GM20431 (cell line): Measurements from ENCODE around the gene STX4.

Experiments
- in situ Hi-C: fragments of 300-500 bp; cut with MseI, MboI; formaldehyde crosslinking; loops from one replicate; pipeline ENCODE4 v1.15.0; 2020; ENCODE audit warnings: low sequenced_read_pairs; ENCODE audit not compliant: unreplicated experiment

STX4 gene

GRCh38 chr16:30997725-30998711 lies 35.3 kb upstream of the STX4 start:
- in situ Hi-C loops, result loop anchor here (25.0 kb wide), 1 partner anchor 439 kb away; the partner anchor contains the start of genes COX6A2 and ZNF843

DNA sequence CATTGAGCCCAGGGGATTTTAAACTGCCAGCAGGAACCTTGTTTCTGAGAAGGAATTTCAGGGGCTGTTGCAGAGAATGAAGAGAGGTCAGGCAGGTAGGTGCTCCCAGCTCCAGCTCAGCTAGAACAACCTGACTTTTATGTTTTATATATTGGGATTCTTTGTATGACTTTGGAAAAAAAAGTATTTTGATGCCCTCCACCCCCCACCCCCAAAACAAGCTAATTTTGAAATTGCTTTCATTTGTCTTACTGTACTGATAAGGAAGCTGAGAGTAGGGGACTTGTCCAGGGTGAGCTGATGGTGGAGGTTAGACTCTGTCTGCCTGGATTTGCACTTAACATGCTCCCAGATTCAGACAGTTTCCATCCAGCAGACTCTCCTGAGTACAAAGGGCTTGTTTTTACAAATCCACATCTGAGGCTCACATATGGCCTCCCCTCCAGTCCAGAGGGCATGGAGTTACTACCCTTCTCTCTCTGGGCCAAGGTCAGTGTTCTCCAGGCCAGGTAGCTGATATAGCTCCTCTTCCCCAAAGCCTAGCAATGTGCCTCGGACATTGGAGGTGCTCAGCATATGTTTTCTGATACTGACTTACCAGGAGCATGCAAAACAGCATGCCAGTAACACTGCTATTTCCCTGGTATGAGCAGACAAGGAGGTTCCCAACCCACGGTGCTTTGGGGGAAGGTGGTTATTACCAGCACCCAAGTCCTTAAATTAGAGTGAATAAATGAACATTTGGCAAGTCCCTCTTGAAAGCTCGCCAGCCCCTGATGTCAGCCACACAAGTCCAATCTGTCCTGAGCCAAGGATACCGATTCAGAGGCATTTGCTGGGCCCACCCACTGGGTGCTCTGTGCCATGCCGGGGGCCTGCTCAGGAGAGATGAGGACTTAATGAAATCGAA lies 34.3 kb upstream of the STX4 start:
- in situ Hi-C loops, result loop anchor here (25.0 kb wide), 1 partner anchor 438 kb away; the partner anchor contains the start of genes COX6A2 and ZNF843

GRCh38 chr16:31000671-31001382 lies 32.5 kb upstream of the STX4 start:
- in situ Hi-C loops, result no loop called here

- in situ Hi-C loops, result no loop called here
Observed at GRCh38 chr16:31001507-31002249, 31.7 kb upstream of the STX4 start.

- in situ Hi-C loops, result no loop called here
Observed at GRCh38 chr16:31002250-31002700, 31.1 kb upstream of the STX4 start.

GRCh38 chr16:31002862-31003341 lies 30.5 kb upstream of the STX4 start:
- in situ Hi-C loops, result no loop called here

DNA sequence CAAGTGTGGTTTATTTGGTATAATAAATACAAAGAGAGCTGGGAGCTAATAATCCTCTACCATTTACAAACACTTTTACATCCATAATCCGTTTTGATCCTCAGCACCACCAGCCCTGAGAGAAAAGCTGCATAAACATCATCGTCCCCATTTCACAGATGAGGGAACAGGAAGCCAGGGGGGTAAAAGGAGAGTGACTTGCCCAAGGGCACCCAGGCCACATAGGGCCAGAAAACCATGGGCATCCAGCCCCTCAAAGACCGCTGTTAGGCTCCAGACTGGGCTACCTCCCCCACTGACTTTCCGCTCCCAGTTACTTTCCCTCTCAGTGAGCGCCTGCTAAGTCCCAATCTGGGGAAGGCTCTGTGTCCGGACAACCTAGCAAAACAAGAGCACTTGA lies 29.6 kb upstream of the STX4 start:
- in situ Hi-C loops, result no loop called here

DNA sequence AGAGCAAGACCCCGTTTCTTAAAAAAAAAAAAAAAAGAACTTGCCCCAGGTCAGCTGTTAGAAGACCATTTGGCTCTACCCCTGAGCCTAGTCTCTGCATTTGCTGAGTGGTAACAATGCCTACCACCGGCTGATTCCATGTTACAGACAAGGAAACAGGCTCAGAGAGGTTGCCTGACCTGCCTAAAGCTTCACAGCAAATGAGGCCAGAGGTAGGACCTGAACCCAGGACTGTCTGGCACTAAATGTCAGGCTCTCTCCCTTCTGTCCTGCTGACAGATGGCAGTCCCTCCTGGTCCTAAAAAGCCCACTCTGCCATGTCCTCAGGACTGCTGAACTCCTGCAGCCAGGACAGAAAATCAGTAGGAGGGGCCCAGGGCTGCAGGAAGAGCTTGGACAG lies 28.7 kb upstream of the STX4 start:
- in situ Hi-C loops, result no loop called here

GRCh38 chr16:31005350-31006085 lies 27.8 kb upstream of the STX4 start:
- in situ Hi-C loops, result no loop called here

DNA sequence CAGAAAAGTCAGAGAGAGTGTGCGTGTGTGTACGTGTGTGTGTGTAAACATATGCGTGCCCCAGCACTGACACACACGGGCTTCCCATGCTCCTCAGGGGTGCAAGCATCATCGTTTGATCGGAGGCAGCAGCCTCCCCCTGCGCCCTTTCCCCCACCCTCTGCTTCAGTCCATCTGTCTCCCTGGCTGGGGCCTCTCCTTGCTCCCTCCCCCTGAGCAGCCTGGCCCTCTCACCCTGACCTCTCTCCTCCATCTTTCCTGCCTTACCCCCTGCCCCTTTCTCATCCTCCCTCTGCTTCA lies 27.3 kb upstream of the STX4 start:
- in situ Hi-C loops, result no loop called here

- in situ Hi-C loops, result no loop called here
Observed at GRCh38 chr16:31006589-31006988, 26.8 kb upstream of the STX4 start.

DNA sequence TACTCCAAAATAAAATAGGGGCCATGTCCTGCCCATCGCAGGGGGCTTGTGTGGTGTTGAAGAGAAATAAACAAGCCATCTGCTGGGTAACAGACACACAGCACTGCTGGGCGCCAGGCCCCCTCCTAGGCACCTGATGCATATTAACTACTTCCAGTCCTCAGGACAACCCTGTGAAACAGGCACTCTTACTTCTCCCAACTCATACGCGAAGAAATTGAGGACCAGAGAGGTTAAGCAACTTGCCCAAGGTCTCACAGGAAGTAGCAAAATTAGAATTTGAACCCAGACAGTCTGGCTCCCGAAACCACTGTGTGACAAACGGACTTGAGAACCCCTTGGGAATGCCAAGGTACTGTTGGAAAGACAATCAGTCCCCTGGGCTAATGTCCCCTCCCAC lies 25.7 kb upstream of the STX4 start:
- in situ Hi-C loops, result no loop called here

GRCh38 chr16:31008149-31008548 lies 25.2 kb upstream of the STX4 start:
- in situ Hi-C loops, result no loop called here

GRCh38 chr16:31008551-31008950 lies 24.8 kb upstream of the STX4 start:
- in situ Hi-C loops, result no loop called here

GRCh38 chr16:31009120-31009519 lies 24.2 kb upstream of the STX4 start:
- in situ Hi-C loops, result no loop called here

GRCh38 chr16:31009894-31010584 lies 23.3 kb upstream of the STX4 start:
- in situ Hi-C loops, result no loop called here

GRCh38 chr16:31010585-31011325 lies 22.6 kb upstream of the STX4 start, which contains the start of gene STX1B:
TSS of gene STX1B (minus strand) at chr16:31010638. CDS start at chr16:31010396, 242 bp downstream.
- in situ Hi-C loops, result no loop called here
